ENCODE results near the gene THAP4. TPM values are rescaled to one million over a fixed set of nuclear protein-coding genes. Genes with fewer than 3 reads are reported as not detected.

THAP4 gene
- total RNA-seq, 4 donors from 2014 or later: 46.4 to 56.2 (median 51.2) TPM

- H3K9me3 ChIP-seq: no peaks in the 10 kb centered on the region
- H3K4me1 ChIP-seq: peaks cover 7% of the 10 kb centered on the region
- H3K27me3 ChIP-seq: no peaks in the 10 kb centered on the region
- WGBS: 78% methylated on average over 11 of the region's 11 CpGs
- H3K4me3 ChIP-seq: no peak overlapping the region
- TF ChIP-seq CTCF (IDR thresholded peaks at IDR 0.05): no peak
- TF ChIP-seq EP300 (IDR thresholded peaks at IDR 0.05): no peak
- TF ChIP-seq POLR2A (IDR thresholded peaks at IDR 0.05): no peak
- no peak for TF ChIP-seq POLR2AphosphoS5 (IDR thresholded peaks at IDR 0.05)
- DNase-seq (ENCODE audit: low spot score in 2 of 2): no peak
- H3K27ac ChIP-seq: no peak overlapping the region
- H3K36me3 ChIP-seq: peaks cover 32% of the 10 kb centered on the region
Observed at GRCh38 chr2:241629762-241630435, 7.1 kb downstream of the THAP4 start.

GRCh38 chr2:241627675-241628074, 9.3 kb downstream of the THAP4 start:
- Histone ChIP-seq H3K4me3 (no peak overlapping the region), H3K27ac (no peak overlapping the region), H3K27me3 (no peaks in the 10 kb centered on the region), H3K36me3 (peaks cover 24% of the 10 kb centered on the region), H3K4me1 (no peaks in the 10 kb centered on the region), H3K9me3 (no peaks in the 10 kb centered on the region)
- no peak for DNase-seq (ENCODE audit: low spot score in 2 of 2)
- no peak for TF ChIP-seq CTCF (IDR thresholded peaks at IDR 0.05)
- TF ChIP-seq EP300 (IDR thresholded peaks at IDR 0.05): no peak
- no peak for TF ChIP-seq POLR2A (IDR thresholded peaks at IDR 0.05)
- TF ChIP-seq POLR2AphosphoS5 (IDR thresholded peaks at IDR 0.05): no peak
- WGBS: 95% methylated on average over 8 of the region's 10 CpGs

DNA sequence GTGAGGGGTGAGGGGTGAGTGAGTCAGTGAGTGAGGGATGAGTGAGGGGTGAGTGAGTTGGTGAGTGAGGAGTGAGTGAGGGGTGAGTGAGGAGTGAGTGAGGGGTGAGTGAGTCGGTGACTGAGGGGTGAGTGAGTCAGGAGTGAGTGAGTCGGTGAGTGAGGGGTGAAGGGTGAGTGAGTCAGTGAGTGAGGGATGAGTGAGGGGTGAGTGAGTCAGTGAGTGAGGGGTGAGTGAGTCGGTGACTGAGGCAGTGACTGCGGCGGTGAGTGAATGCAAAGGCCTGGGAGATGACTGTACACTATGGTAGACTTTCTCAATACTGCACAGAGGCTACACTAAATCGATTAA, 16.6 kb downstream of the THAP4 start:
- WGBS: 90% methylated on average over 6 of the region's 6 CpGs
- H3K36me3 ChIP-seq: peaks cover 9% of the 10 kb centered on the region
- no peak overlapping the region for H3K27ac ChIP-seq
- TF ChIP-seq CTCF (IDR thresholded peaks at IDR 0.05) (no peak), POLR2AphosphoS5 (IDR thresholded peaks at IDR 0.05) (no peak)
- peaks cover 17% of the 10 kb centered on the region for H3K4me1 ChIP-seq
- no peak overlapping the region for H3K4me3 ChIP-seq
- DNase-seq (ENCODE audit: low spot score in 2 of 2): no peak
- no peaks in the 10 kb centered on the region for H3K27me3 ChIP-seq
- no peaks in the 10 kb centered on the region for H3K9me3 ChIP-seq

DNA sequence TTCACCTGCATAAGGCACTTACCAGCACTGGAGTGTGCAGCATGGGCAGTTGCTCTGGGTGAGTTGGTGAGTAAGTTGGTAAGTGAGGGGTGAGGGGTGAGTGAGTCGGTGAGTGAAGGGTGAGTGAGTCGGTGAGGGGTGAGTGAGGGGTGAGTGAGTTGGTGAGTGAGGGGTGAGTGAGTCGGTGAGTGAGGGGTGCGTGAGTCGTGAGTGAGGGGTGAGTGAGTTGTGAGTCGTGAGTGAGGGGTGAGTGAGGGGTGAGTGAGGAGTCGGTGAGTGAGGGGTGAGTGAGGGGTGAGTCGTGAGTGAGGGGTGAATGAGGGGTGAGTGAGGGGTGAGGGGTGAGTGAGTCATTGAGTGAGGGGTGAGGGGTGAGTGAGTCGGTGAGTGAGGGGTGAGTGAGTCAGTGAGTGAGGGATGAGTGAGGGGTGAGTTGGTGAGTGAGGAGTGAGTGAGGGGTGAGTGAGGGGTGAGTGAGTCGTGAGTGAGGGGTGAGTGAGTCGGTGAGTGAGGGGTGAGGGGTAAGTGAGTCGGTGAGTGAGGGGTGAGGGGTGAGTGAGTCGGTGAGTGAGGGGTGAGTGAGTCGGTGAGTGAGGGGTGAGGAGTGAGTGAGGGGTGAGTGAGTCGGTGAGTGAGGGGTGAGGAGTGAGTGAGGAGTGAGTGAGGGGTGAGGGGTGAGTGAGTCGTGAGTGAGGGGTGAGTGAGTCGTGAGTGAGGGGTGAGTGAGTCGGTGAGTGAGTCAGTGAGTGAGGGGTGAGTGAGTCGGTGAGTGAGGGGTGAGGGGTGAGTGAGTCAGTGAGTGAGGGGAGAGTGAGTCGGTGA, 17.1 kb downstream of the THAP4 start:
- Histone ChIP-seq H3K27me3 (no peaks in the 10 kb centered on the region), H3K4me3 (no peak overlapping the region), H3K9me3 (no peaks in the 10 kb centered on the region), H3K4me1 (peaks cover 17% of the 10 kb centered on the region), H3K27ac (no peak overlapping the region), H3K36me3 (peaks cover 9% of the 10 kb centered on the region)
- TF ChIP-seq POLR2AphosphoS5 (IDR thresholded peaks at IDR 0.05) (no peak), CTCF (IDR thresholded peaks at IDR 0.05) (no peak), POLR2A (IDR thresholded peaks at IDR 0.05) (no peak), EP300 (IDR thresholded peaks at IDR 0.05) (no peak)
- 93% methylated on average over 20 of the region's 20 CpGs for WGBS
- no peak for DNase-seq (ENCODE audit: low spot score in 2 of 2)

GRCh38 chr2:241618829-241619228, 18.1 kb downstream of the THAP4 start:
- whole genome bisulfite sequencing: 84% methylated on average over 11 of the region's 11 CpGs
- no peak for TF ChIP-seq CTCF (IDR thresholded peaks at IDR 0.05)
- TF ChIP-seq EP300 (IDR thresholded peaks at IDR 0.05): no peak
- TF ChIP-seq POLR2A (IDR thresholded peaks at IDR 0.05): no peak
- TF ChIP-seq POLR2AphosphoS5 (IDR thresholded peaks at IDR 0.05): no peak
- Histone ChIP-seq H3K4me3 (no peak overlapping the region), H3K4me1 (peaks cover 17% of the 10 kb centered on the region), H3K9me3 (no peaks in the 10 kb centered on the region), H3K27me3 (no peaks in the 10 kb centered on the region), H3K36me3 (peaks cover 9% of the 10 kb centered on the region), H3K27ac (no peak overlapping the region)
- DNase-seq (ENCODE audit: low spot score in 2 of 2): no peak
